SK-N-MC (cell line): Measurements from ENCODE around the gene LETMD1.

Source experiments
- DNase-seq: peaks from one replicate; pipeline ENCODE4 v3.0.0-alpha.2; 2011; ENCODE audit warnings: low read depth, low spot score
- H3K27ac ChIP-seq: fragments of 200-600 bp; sonication (generic); 2 replicates; pipeline ENCODE4 v1.5.1; 2016; ENCODE audit warnings: mixed run types
- H3K36me3 ChIP-seq: fragments of 200-600 bp; sonication (generic); 2 replicates; pipeline ENCODE4 v1.6.1; 2017; ENCODE audit warnings: antibody characterized with exemption, low read length, mixed read lengths; ENCODE audit not compliant: insufficient read depth
- H3K4me3 ChIP-seq: fragments of 200-600 bp; sonication (generic); 2 replicates; pipeline ENCODE4 v1.5.1; 2016
- H3K9ac ChIP-seq: fragments of 200-600 bp; sonication (generic); 2 replicates; pipeline ENCODE4 v1.8.0; 2017; ENCODE audit warnings: mixed run types, mixed read lengths; ENCODE audit not compliant: insufficient read length
- H3K9me3 ChIP-seq: fragments of 200-600 bp; sonication (generic); 2 replicates; pipeline ENCODE4 v1.6.1; 2017; ENCODE audit warnings: low read depth, mild to moderate bottlenecking, antibody characterized with exemption, low read length, moderate library complexity, mixed read lengths
- EZH2 ChIP-seq: fragments of 200-600 bp; sonication (generic); IDR thresholded peaks from one replicate; pipeline ENCODE4 v1.6.1; 2017; ENCODE audit warnings: antibody characterized with exemption
- FOXP2 ChIP-seq: optimal IDR thresholded peaks from 2 replicates; pipeline ENCODE3; 2011; ENCODE audit warnings: mild to moderate bottlenecking, moderate library complexity; ENCODE audit not compliant: insufficient read depth; ENCODE audit errors: extremely low read length, control extremely low read depth
- POLR2AphosphoS5 ChIP-seq: IDR thresholded peaks from 2 replicates; pipeline ENCODE4 v1.6.1; 2012; ENCODE audit warnings: mild to moderate bottlenecking, low read depth, low read length, borderline replicate concordance

LETMD1 gene

GRCh38 chr12:51033457-51034089 is 14.6 kb upstream of the LETMD1 start:
- DNase-seq = no peak
- Histone ChIP-seq H3K4me3 (no peak overlapping the region), H3K9ac (no peak overlapping the region), H3K27ac (no peak overlapping the region), H3K9me3 (no peaks in the 10 kb centered on the region), H3K36me3 (no peaks in the 10 kb centered on the region)
- no peak for TF ChIP-seq POLR2AphosphoS5
- TF ChIP-seq FOXP2 = no peak
- no peak for TF ChIP-seq EZH2

- DNase-seq = no peak
Observed at GRCh38 chr12:51036279-51036678, 11.8 kb upstream of the LETMD1 start.

GRCh38 chr12:51048661-51049251 is 629 bp downstream of the LETMD1 start:
- Histone ChIP-seq H3K9ac (peak overlapping the region; percentile 96), H3K4me3 (peak overlapping the region; percentile 90), H3K27ac (peak overlapping the region; percentile 29; the same call in 1 of the 2 replicates), H3K9me3 (no peaks in the 10 kb centered on the region), H3K36me3 (peaks cover 19% of the 10 kb centered on the region)
- no peak for DNase-seq
- TF ChIP-seq POLR2AphosphoS5 (no peak), FOXP2 (no peak), EZH2 (no peak)

More at GRCh38 chr12:51036279-51036678, 11.8 kb upstream of the LETMD1 start:
- no peak for TF ChIP-seq EZH2
- TF ChIP-seq FOXP2 = no peak
- no peak for TF ChIP-seq POLR2AphosphoS5
- H3K9me3 ChIP-seq = no peaks in the 10 kb centered on the region
- no peak overlapping the region for H3K9ac ChIP-seq
- no peak overlapping the region for H3K27ac ChIP-seq
- H3K36me3 ChIP-seq = no peaks in the 10 kb centered on the region
- H3K4me3 ChIP-seq = no peak overlapping the region

- H3K4me3 ChIP-seq = peak overlapping the region; percentile 90
- TF ChIP-seq EZH2 (no peak), FOXP2 (no peak), POLR2AphosphoS5 (no peak)
- peak overlapping the region; percentile 96 for H3K9ac ChIP-seq
- H3K27ac ChIP-seq = no peak overlapping the region
- DNase-seq = no peak
- H3K36me3 ChIP-seq = peaks cover 27% of the 10 kb centered on the region
- no peaks in the 10 kb centered on the region for H3K9me3 ChIP-seq
Observed at GRCh38 chr12:51049525-51049924, 1.4 kb downstream of the LETMD1 start.

- Histone ChIP-seq H3K36me3 (peaks cover 42% of the 10 kb centered on the region), H3K9me3 (no peaks in the 10 kb centered on the region), H3K4me3 (no peak overlapping the region), H3K9ac (no peak overlapping the region), H3K27ac (no peak overlapping the region)
- TF ChIP-seq EZH2 (no peak), FOXP2 (no peak), POLR2AphosphoS5 (no peak)
- DNase-seq = no peak
Observed at GRCh38 chr12:51051787-51052186, 3.7 kb downstream of the LETMD1 start.

GRCh38 chr12:51055060-51055459 is 6.9 kb downstream of the LETMD1 start:
- no peak overlapping the region for H3K9ac ChIP-seq
- DNase-seq = no peak
- no peak for TF ChIP-seq EZH2
- no peak for TF ChIP-seq FOXP2
- no peak for TF ChIP-seq POLR2AphosphoS5
- no peaks in the 10 kb centered on the region for H3K9me3 ChIP-seq
- H3K27ac ChIP-seq = no peak overlapping the region
- no peak overlapping the region for H3K4me3 ChIP-seq
- peaks cover 69% of the 10 kb centered on the region for H3K36me3 ChIP-seq

GRCh38 chr12:51056242-51056641 is 8.1 kb downstream of the LETMD1 start:
- peaks cover 79% of the 10 kb centered on the region for H3K36me3 ChIP-seq

GRCh38 chr12:51059086-51059485 is 11.0 kb downstream of the LETMD1 start:
- Histone ChIP-seq H3K27ac (no peak overlapping the region), H3K4me3 (no peak overlapping the region), H3K9ac (no peak overlapping the region), H3K36me3 (peaks cover 80% of the 10 kb centered on the region), H3K9me3 (no peaks in the 10 kb centered on the region)
- DNase-seq = no peak
- TF ChIP-seq POLR2AphosphoS5 (no peak), EZH2 (no peak), FOXP2 (no peak)

More at GRCh38 chr12:51056242-51056641, 8.1 kb downstream of the LETMD1 start:
- Histone ChIP-seq H3K9ac (no peak overlapping the region), H3K27ac (no peak overlapping the region), H3K9me3 (no peaks in the 10 kb centered on the region), H3K4me3 (no peak overlapping the region)
- no peak for TF ChIP-seq EZH2
- no peak for TF ChIP-seq POLR2AphosphoS5
- no peak for TF ChIP-seq FOXP2
- DNase-seq = no peak

GRCh38 chr12:51062631-51063397 is 14.7 kb downstream of the LETMD1 start:
- DNase-seq = no peak
- H3K9ac ChIP-seq = no peak overlapping the region
- TF ChIP-seq FOXP2 = no peak
- no peak for TF ChIP-seq EZH2
- TF ChIP-seq POLR2AphosphoS5 = no peak
- H3K4me3 ChIP-seq = no peak overlapping the region
- peaks cover 86% of the 10 kb centered on the region for H3K36me3 ChIP-seq
- no peaks in the 10 kb centered on the region for H3K9me3 ChIP-seq
- H3K27ac ChIP-seq = peak overlapping the region; percentile 26; the same call in 1 of the 2 replicates
